ENCODE data around the gene VANGL2. TPM values are rescaled to one million over a fixed set of nuclear protein-coding genes. Genes with fewer than 3 reads are reported as not detected.

The VANGL2 gene
- total and polyA plus RNA-seq, 2 of the 8 experiments (the other 6 are each of a cell fraction or from before 2014, with no cell fraction given) = 62.5 to 118 TPM

- Histone ChIP-seq H3K36me3 (ENCODE audit: control insufficient read depth in 2 of 4, insufficient read depth in 4 of 4, low read length in 3 of 4) (no peaks in the 10 kb centered on the region), H3K79me1 (ENCODE audit: low read depth, low read length) (no peaks in the 10 kb centered on the region), H3K14ac (ENCODE audit: insufficient read length) (no peak overlapping the region), H2BK20ac (ENCODE audit: low read length) (no peak overlapping the region), H3K23ac (ENCODE audit: insufficient read length) (no peak overlapping the region), H2AK5ac (ENCODE audit: low read depth, low read length) (no peak overlapping the region), H3K27ac (ENCODE audit: low read depth, low read length) (no peak overlapping the region), H2AFZ (ENCODE audit: low read length) (no peak overlapping the region), H3K4me2 (ENCODE audit: insufficient read depth in 1 of 2, low read depth in 2 of 2, low read length in 2 of 2) (no peak overlapping the region), H3K56ac (replicated peaks; ENCODE audit: insufficient read length, low read depth, low read length) (no peak overlapping the region), H3K23me2 (ENCODE audit: low read depth, low read length) (no peaks in the 10 kb centered on the region), H3K9ac (replicated peaks in 1 of 4; ENCODE audit: extremely low read depth in 1 of 4, low read depth in 3 of 4, low read length in 3 of 4) (no peak overlapping the region), H4K5ac (ENCODE audit: insufficient read length, low read depth, low read length) (no peak overlapping the region), H2BK12ac (ENCODE audit: low read depth, low read length) (no peak overlapping the region), H3K9me3 (ENCODE audit: insufficient read depth in 2 of 2, low read depth in 1 of 2, low read length in 1 of 2) (no peaks in the 10 kb centered on the region), H3K18ac (ENCODE audit: extremely low read depth, low read length) (no peak overlapping the region), H2BK5ac (ENCODE audit: low read depth, low read length) (no peak overlapping the region), H2BK15ac (ENCODE audit: low read length) (no peak overlapping the region), H4K20me1 (replicated peaks in 1 of 2; ENCODE audit: control insufficient read depth in 1 of 2, insufficient read depth in 2 of 2, low read length in 2 of 2) (no peaks in the 10 kb centered on the region), H3K27me3 (replicated peaks in 1 of 4; ENCODE audit: control insufficient read depth in 3 of 4, extremely low read depth in 1 of 4, insufficient read depth in 3 of 4, low read length in 3 of 4) (peaks cover 0 to 1% (median 0%) of the 10 kb centered on the region in 4 experiments; a peak in 1 of 7 replicates), H3K79me2 (ENCODE audit: control insufficient read depth in 1 of 2, insufficient read depth in 2 of 2, low read length in 2 of 2) (no peaks in the 10 kb centered on the region), H3K4me1 (replicated peaks in 1 of 4; ENCODE audit: control insufficient read depth in 3 of 4, insufficient read depth in 4 of 4, low read length in 3 of 4) (peaks cover 0 to 2% (median under 1%) of the 10 kb centered on the region in 4 experiments; a peak in 2 of 7 replicates), H4K91ac (replicated peaks; ENCODE audit: insufficient read length, low read length) (no peak overlapping the region), H4K8ac (ENCODE audit: extremely low read depth, insufficient read depth, low read length) (no peak overlapping the region), H2BK120ac (replicated peaks; ENCODE audit: low read depth, low read length) (no peak overlapping the region), H3K4me3 (ENCODE audit: extremely low read depth in 1 of 4, insufficient read depth in 2 of 4, low read depth in 3 of 4, low read length in 4 of 4) (no peak overlapping the region), H3K4ac (replicated peaks; ENCODE audit: insufficient read length, low read depth, low read length) (no peak overlapping the region)
- CTCF ChIA-PET (ENCODE audit: partially characterized antibody) = interaction anchor here (1.2 kb wide), 1 partner anchor 17 kb away, joined by 4 read pairs; no protein-coding TSS in a partner anchor
- DNase-seq (ENCODE audit: low read depth in 1 of 2, low spot score in 2 of 2) = no peak
- POLR2A ChIA-PET (ENCODE audit: partially characterized antibody) = no interaction called here
- FAIRE-seq = no peak
- 92% methylated on average over 6 of the region's 6 CpGs; no CpG with 5 or more reads in 1 of the 2 experiments for WGBS, 2 experiments (ENCODE audit: extremely low coverage in 1 of 2, insufficient coverage in 1 of 2, insufficient read length in 1 of 2, insufficient replicate concordance in 2 of 2, low coverage in 1 of 2, low lambda C conversion rate in 2 of 2, missing lambda C conversion rate in 1 of 2)
- TF ChIP-seq TCF12 (IDR thresholded peaks at IDR 0.05; ENCODE audit: low read depth, low read length) (no peak), KDM5A (IDR thresholded peaks at IDR 0.05; ENCODE audit: low read length) (no peak), FOSL1 (IDR thresholded peaks at IDR 0.05; ENCODE audit: insufficient read depth, low read depth, low read length) (no peak), EGR1 (IDR thresholded peaks at IDR 0.05; ENCODE audit: borderline replicate concordance, low read depth, low read length) (no peak), USF2 (IDR thresholded peaks at IDR 0.05; ENCODE audit: low read length) (no peak), TEAD4 (IDR thresholded peaks at IDR 0.05; ENCODE audit: low read depth, low read length) (no peak), CEBPB (IDR thresholded peaks at IDR 0.05; ENCODE audit: low read depth, low read length) (no peak), RFX5 (IDR thresholded peaks at IDR 0.05; ENCODE audit: borderline replicate concordance, low read depth, low read length) (no peak), POU5F1 (IDR thresholded peaks at IDR 0.05; ENCODE audit: low read depth, low read length) (no peak), HDAC6 (IDR thresholded peaks at IDR 0.05; ENCODE audit: low read depth, low read length) (no peak), CREB1 (IDR thresholded peaks at IDR 0.05) (no peak)
Measured at GRCh38 chr1:160465123-160465522, 64.8 kb downstream of the VANGL2 start.
